Epithelial cell of proximal tubule (primary cell): ENCODE data around the gene GALNT2. TPM values are rescaled to one million over a fixed set of nuclear protein-coding genes. Genes with fewer than 3 reads are reported as not detected.

ENCODE experiments used
- DNase-seq: peaks from one replicate; pipeline ENCODE4 v3.0.0-alpha.2; 2011; ENCODE audit warnings: low read depth
- H3K4me3 ChIP-seq: 2 replicates; pipeline ENCODE4 v1.5.1; 2011; ENCODE audit warnings: low read depth, mild to moderate bottlenecking, low read length
- CTCF ChIP-seq: conservative IDR thresholded peaks from 2 replicates; pipeline ENCODE4 v1.5.1; 2012; ENCODE audit warnings: low read depth, mild to moderate bottlenecking, low read length
- total RNA-seq: library from RNA; depleted of rRNA; stranded (reverse); fragments of >200 nt; gene quantifications from 2 replicates; pipeline ENCODE4 v1.2.3, GENCODE V29; 2015

Gene GALNT2
- total RNA-seq, 1 donor from 2014 or later: 52.1 TPM

GRCh38 chr1:230144010-230144614 is 77.1 kb downstream of the GALNT2 start:
- H3K4me3 ChIP-seq: no peak overlapping the region
- no peak for TF ChIP-seq CTCF
- no peak for DNase-seq

- H3K4me3 ChIP-seq: no peak overlapping the region
- no peak for DNase-seq
- TF ChIP-seq CTCF: no peak
Measured at GRCh38 chr1:230144758-230145504, 77.9 kb downstream of the GALNT2 start.

GRCh38 chr1:230145505-230145899 is 78.5 kb downstream of the GALNT2 start:
- DNase-seq: no peak
- H3K4me3 ChIP-seq: no peak overlapping the region
- no peak for TF ChIP-seq CTCF

GRCh38 chr1:230145953-230146476 is 79.0 kb downstream of the GALNT2 start:
- DNase-seq: no peak
- no peak overlapping the region for H3K4me3 ChIP-seq
- no peak for TF ChIP-seq CTCF

GRCh38 chr1:230146709-230147108 is 79.7 kb downstream of the GALNT2 start:
- DNase-seq: no peak
- no peak for TF ChIP-seq CTCF
- H3K4me3 ChIP-seq: no peak overlapping the region

GRCh38 chr1:230147253-230148125 is 80.5 kb downstream of the GALNT2 start:
- DNase-seq: no peak
- no peak overlapping the region for H3K4me3 ChIP-seq
- TF ChIP-seq CTCF: no peak
